ENCODE results near the gene SPEM2. TPM values are rescaled to one million over a fixed set of nuclear protein-coding genes. Genes with fewer than 3 reads are reported as not detected.
A peak's percentile ranks its signal among the peaks of the same experiment; 100 is the strongest.

The SPEM2 gene
- total RNA-seq (2014; rRNA removed; shearing (Covaris generic)), result not detected in 2 replicates

- H3K36me3 ChIP-seq, result no peaks in the 10 kb centered on the region
- H3K9me3 ChIP-seq (replicated peaks), result no peaks in the 10 kb centered on the region
- no peaks in the 10 kb centered on the region for H3K27me3 ChIP-seq
- H3K4me3 ChIP-seq, result no peak within 1 kb of the TSS
- no peak within 1 kb of the TSS for H3K27ac ChIP-seq
- no peak for DNase-seq
- H3K4me1 ChIP-seq, result no peaks in the 10 kb centered on the region
These were observed at the start of gene SPEM2 for GRCh38 chr17:7425316-7425715. SPEM2 (plus strand) TSS chr17:7425616; CDS start chr17:7425689, 73 bp downstream.

GRCh38 chr17:7379134-7379533, 46.3 kb upstream of the SPEM2 start:
- H3K4me1 ChIP-seq, result no peaks in the 10 kb centered on the region
- H3K36me3 ChIP-seq, result no peaks in the 10 kb centered on the region
- no peak overlapping the region for H3K4me3 ChIP-seq
- H3K27ac ChIP-seq, result no peak overlapping the region
- no peaks in the 10 kb centered on the region for H3K27me3 ChIP-seq
- DNase-seq, result no peak
- H3K9me3 ChIP-seq (replicated peaks), result 0 out of 2 replicates have a peak, but pooled peaks cover 3% of the 10 kb centered on the region

GRCh38 chr17:7380321-7380720, 45.1 kb upstream of the SPEM2 start:
- no peaks in the 10 kb centered on the region for H3K36me3 ChIP-seq
- no peaks in the 10 kb centered on the region for H3K27me3 ChIP-seq
- no peak overlapping the region for H3K27ac ChIP-seq
- no peak overlapping the region for H3K4me3 ChIP-seq
- DNase-seq, result peak; percentile 18 to 28
- no peaks in the 10 kb centered on the region for H3K4me1 ChIP-seq
- 0 out of 2 replicates have a peak, but pooled peaks cover 3% of the 10 kb centered on the region for H3K9me3 ChIP-seq (replicated peaks)

GRCh38 chr17:7380855-7381683, 44.3 kb upstream of the SPEM2 start, which contains the start of gene TNK1:
TNK1 (plus strand) TSS chr17:7381089; CDS start chr17:7382927, 1,838 bp downstream.
- H3K27ac ChIP-seq, result no peak within 1 kb of the TSS
- H3K4me1 ChIP-seq, result no peaks in the 10 kb centered on the region
- H3K4me3 ChIP-seq, result no peak within 1 kb of the TSS
- 0 out of 2 replicates have a peak, but pooled peaks cover 3% of the 10 kb centered on the region for H3K9me3 ChIP-seq (replicated peaks)
- H3K27me3 ChIP-seq, result no peaks in the 10 kb centered on the region
- H3K36me3 ChIP-seq, result no peaks in the 10 kb centered on the region
- DNase-seq, result no peak

- no peak for DNase-seq
- no peaks in the 10 kb centered on the region for H3K4me1 ChIP-seq
- H3K27me3 ChIP-seq, result no peaks in the 10 kb centered on the region
- no peak overlapping the region for H3K27ac ChIP-seq
- H3K9me3 ChIP-seq (replicated peaks), result 0 out of 2 replicates have a peak, but pooled peaks cover 3% of the 10 kb centered on the region
- no peaks in the 10 kb centered on the region for H3K36me3 ChIP-seq
- no peak overlapping the region for H3K4me3 ChIP-seq
These were observed 42.5 kb upstream of the SPEM2 start for GRCh38 chr17:7382901-7383300.

DNA sequence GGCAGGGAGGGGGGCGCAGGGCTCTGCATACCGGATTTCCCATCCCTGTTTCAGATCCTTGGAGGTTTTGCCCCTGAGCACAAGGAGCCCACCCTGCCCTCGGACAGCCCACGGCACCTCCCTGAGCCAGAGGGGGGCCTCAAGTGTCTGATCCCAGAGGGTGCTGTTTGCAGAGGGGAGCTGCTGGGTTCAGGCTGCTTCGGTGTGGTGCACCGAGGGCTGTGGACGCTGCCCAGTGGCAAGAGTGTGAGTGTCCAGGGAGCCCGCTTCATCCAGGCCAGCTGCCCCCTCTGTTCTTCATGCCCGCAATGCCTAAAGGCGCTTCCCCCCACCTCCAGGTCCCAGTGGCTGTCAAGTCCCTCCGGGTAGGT, 42.1 kb upstream of the SPEM2 start:
- Histone ChIP-seq H3K36me3 (no peaks in the 10 kb centered on the region), H3K4me1 (no peaks in the 10 kb centered on the region), H3K4me3 (no peak overlapping the region), H3K27me3 (no peaks in the 10 kb centered on the region), H3K27ac (no peak overlapping the region), H3K9me3 (replicated peaks) (0 out of 2 replicates have a peak, but pooled peaks cover 3% of the 10 kb centered on the region)
- no peak for DNase-seq

- no peak for DNase-seq
- Histone ChIP-seq H3K27me3 (no peaks in the 10 kb centered on the region), H3K36me3 (no peaks in the 10 kb centered on the region)
These were observed 41.5 kb upstream of the SPEM2 start for GRCh38 chr17:7383742-7384488.

DNA sequence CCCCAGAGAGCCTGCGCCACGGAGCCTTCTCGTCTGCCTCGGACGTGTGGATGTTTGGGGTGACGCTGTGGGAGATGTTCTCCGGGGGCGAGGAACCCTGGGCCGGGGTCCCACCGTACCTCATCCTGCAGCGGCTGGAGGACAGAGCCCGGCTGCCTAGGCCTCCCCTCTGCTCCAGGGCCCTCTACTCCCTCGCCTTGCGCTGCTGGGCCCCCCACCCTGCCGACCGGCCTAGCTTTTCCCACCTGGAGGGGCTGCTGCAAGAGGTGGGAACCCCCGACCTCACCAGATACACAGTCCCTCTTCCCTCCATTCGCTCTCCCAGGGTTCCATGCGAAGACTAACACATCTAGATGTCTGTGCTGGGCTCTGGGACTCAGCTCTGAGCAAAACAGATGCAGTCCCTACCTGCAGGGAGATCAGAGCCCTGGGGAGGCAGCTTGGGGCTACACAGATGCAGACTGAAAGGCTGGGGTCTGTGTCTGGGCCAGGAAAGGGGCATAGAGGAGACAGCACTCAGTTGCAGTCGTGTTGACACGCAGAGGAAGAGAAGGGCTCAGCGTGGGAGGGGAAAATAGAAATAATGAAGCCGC, 40.8 kb upstream of the SPEM2 start:
- H3K4me3 ChIP-seq, result no peak overlapping the region
- no peak overlapping the region for H3K27ac ChIP-seq
- no peaks in the 10 kb centered on the region for H3K4me1 ChIP-seq
- no peaks in the 10 kb centered on the region for H3K36me3 ChIP-seq
- no peaks in the 10 kb centered on the region for H3K27me3 ChIP-seq
- no peaks in the 10 kb centered on the region for H3K9me3 ChIP-seq (replicated peaks)
- DNase-seq, result no peak

More at GRCh38 chr17:7383742-7384488, 41.5 kb upstream of the SPEM2 start:
- Histone ChIP-seq H3K4me3 (no peak overlapping the region), H3K4me1 (no peaks in the 10 kb centered on the region), H3K9me3 (replicated peaks) (0 out of 2 replicates have a peak, but pooled peaks cover 3% of the 10 kb centered on the region), H3K27ac (no peak overlapping the region)

DNA sequence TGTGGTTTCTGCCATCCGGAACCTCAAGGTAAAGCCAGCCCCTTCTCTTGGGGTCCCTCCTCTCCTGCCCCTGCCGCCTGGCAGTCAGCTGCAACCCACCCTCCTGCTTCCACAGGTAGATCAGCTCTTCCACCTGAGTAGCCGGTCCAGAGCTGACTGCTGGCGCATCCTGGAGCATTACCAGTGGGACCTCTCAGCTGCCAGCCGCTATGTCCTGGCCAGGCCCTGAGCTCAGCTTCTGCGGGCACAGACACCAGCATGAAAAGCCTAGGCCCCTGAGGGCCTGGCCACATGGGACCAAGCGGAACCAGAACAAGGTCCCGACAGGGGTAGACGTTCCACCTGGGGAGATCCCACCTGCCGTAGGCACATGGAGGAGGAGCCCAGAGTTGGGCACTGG, 36.6 kb upstream of the SPEM2 start:
- H3K9me3 ChIP-seq (replicated peaks), result no peaks in the 10 kb centered on the region
- DNase-seq, result no peak
- no peak overlapping the region for H3K27ac ChIP-seq
- H3K36me3 ChIP-seq, result no peaks in the 10 kb centered on the region
- no peaks in the 10 kb centered on the region for H3K4me1 ChIP-seq
- no peak overlapping the region for H3K4me3 ChIP-seq
- H3K27me3 ChIP-seq, result no peaks in the 10 kb centered on the region

DNA sequence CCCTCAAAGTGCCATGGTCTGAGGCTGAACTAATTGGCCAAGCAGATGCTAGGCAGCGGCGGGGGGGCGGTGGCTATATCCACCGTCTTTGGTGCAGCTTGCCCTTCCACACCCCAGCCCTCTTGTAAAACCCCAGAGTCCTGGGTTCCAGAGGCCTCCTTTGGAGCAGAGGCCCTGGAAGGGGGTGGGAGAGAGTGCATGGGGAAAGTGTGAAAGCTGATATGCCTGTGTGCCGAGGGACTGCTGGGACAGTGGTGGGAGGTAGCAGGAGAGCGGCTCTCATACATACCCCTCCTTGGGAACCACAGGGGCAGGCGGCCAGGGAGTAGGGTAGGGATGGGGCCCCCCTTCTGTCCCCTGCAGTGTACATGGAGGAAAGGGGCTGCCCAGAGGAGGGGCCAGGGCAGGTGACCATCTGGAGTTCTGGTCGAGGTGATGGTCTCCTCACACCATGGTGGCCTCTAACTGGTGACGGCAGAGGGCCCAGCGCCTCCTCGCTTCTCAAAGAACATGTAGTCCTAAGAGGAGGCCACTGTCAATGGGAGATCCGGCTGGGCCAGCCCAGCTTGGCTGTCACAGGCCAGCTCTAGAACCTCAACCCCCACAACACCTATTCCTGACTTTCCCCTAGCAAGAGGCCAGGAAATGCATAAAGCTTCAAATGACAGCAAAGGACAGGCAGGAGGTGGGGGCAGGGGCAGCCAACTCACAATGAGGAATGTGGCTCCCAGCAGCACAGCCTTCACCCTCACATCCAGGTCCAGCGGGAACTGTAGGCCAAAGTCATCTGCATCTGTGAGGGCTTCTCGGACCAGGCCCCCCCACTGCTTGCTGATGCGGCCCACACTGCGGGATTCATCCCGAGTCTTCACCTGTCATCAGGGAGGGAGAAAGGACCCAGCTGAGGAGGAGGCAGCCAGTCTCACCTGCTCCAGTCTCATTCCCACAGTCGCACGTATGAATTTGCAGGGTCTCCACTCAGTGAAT, 35.2 kb upstream of the SPEM2 start:
- H3K27ac ChIP-seq, result no peak overlapping the region
- no peak overlapping the region for H3K4me3 ChIP-seq
- H3K9me3 ChIP-seq (replicated peaks), result no peaks in the 10 kb centered on the region
- DNase-seq, result no peak
- H3K4me1 ChIP-seq, result no peaks in the 10 kb centered on the region
- H3K27me3 ChIP-seq, result no peaks in the 10 kb centered on the region
- no peaks in the 10 kb centered on the region for H3K36me3 ChIP-seq

GRCh38 chr17:7391307-7391706, 34.1 kb upstream of the SPEM2 start:
- Histone ChIP-seq H3K27ac (no peak overlapping the region), H3K4me1 (no peaks in the 10 kb centered on the region), H3K4me3 (no peak overlapping the region), H3K36me3 (no peaks in the 10 kb centered on the region), H3K9me3 (replicated peaks) (no peaks in the 10 kb centered on the region), H3K27me3 (no peaks in the 10 kb centered on the region)
- DNase-seq, result no peak

GRCh38 chr17:7392696-7393612, 32.5 kb upstream of the SPEM2 start:
- Histone ChIP-seq H3K27me3 (no peaks in the 10 kb centered on the region), H3K4me3 (peak overlapping the region; percentile 65; the same call in 1 of the 2 replicates), H3K4me1 (no peaks in the 10 kb centered on the region), H3K9me3 (replicated peaks) (no peaks in the 10 kb centered on the region), H3K36me3 (no peaks in the 10 kb centered on the region), H3K27ac (no peak overlapping the region)
- no peak for DNase-seq
